HG03039 (cell line): ENCODE data around the gene NLRC5.
"Not testable (repeated sequence)": the region's sequence is repeated elsewhere in the genome, so short reads cannot be mapped to it uniquely, and the experiment has no call there.

Source experiments
- ATAC-seq: cut with Tn5 transposase; IDR thresholded peaks from one replicate; pipeline ENCODE4 v1.9.1; 2021; ENCODE audit warnings: mild to moderate bottlenecking, moderate library complexity; ENCODE audit not compliant: unreplicated experiment

The NLRC5 gene

DNA sequence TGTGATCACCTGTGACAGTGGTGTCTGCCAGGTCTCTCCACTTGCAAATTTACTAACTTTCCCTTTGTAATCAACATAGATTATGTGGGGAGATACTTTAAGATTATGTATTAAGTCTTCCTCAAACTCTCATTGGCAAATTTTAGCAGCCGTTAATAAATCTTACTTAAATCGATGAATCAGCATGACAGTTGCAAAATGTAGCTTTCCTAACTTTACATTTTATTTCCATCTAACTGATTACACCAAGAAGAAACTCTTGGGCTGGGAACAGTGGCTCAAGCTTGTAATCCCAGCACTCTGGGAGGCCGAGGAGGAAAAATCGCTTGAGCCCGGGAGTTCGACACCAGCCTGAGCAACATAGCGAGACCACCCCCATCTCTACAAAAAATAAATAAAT lies 79.7 kb downstream of the NLRC5 start:
- no peak for ATAC-seq

DNA sequence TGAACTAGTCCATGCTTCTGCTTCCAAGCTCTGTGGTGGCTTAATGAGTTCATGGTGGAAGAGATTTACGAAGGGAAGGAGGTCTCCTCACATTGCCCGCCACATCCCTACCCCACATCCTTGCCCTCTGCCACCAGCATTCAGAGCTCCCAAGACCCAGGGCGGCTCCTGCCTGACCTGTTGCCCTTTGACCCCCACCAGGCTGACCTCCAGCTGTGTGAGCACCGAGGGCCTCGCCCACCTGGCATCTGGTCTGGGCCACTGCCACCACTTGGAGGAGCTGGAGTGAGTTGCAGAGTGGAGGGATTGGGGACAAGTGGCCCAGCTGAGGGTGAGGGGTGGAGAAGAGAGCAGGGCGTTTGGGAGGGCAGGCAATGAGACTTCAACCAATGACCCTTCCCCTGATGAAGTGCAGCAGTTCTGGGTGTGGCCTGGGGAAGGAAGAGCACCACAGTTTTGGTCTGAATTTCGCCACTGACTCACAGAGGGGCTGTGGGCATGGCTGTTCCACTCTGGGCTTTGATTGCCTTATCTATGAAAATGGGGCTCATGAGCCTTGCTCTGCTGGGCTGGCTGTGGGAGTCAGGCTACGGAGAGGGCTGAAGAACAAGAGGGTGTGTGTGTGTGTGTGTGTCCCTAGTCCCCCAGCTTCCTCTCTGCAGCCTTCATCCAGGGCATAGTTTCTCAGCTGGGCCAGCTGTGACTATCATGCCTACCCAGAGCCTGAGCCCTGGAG lies 80.4 kb downstream of the NLRC5 start:
- ATAC-seq, result no peak

DNA sequence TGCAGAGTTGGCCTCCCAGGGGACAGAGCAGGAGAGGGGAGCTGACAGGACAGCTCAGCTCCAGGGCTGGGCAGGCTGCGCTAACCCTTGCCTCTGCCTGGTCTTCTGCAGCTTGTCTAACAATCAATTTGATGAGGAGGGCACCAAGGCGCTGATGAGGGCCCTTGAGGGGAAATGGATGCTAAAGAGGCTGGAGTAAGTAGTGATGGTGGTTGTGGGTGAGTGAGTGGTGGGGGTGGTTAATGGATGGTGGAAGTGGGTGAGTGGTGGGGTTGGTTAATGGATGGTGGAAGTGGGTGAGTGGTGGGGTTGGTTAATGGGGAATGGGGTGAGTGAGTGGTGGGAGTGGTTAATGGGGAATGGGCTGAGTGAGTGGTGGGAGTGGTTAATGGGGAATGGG lies 81.1 kb downstream of the NLRC5 start:
- no peak for ATAC-seq

DNA sequence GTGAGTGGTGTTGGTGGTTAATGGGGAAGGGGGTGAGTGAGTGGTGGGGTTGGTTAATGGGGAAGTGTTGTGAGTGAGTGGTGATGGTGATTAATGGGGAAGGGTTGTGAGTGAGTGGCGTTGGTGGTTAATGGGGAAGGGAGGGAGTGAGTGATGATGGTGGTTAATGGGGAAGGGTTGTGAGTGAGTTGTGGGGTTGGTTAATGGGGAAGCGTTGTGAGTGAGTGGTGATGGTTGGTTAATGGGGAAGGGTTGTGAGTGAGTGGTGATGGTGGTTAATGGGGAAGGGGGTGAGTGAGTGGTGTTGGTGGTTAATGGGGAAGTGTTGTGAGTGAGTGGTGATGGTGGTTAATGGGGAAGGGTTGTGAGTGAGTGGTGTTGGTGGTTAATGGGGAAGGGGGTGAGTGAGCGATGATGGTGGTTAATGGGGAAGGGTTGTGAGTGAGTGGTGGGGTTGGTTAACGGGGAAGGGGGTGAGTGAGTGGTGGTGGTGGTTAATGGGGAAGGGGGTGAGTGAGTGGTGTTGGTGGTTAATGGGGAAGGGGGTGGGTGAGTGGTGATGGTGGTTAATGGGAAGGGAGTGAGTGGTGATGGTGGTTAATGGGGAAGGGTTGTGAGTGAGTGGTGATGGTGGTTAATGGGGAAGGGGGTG lies 81.8 kb downstream of the NLRC5 start:
- ATAC-seq, result not testable (repeated sequence)

DNA sequence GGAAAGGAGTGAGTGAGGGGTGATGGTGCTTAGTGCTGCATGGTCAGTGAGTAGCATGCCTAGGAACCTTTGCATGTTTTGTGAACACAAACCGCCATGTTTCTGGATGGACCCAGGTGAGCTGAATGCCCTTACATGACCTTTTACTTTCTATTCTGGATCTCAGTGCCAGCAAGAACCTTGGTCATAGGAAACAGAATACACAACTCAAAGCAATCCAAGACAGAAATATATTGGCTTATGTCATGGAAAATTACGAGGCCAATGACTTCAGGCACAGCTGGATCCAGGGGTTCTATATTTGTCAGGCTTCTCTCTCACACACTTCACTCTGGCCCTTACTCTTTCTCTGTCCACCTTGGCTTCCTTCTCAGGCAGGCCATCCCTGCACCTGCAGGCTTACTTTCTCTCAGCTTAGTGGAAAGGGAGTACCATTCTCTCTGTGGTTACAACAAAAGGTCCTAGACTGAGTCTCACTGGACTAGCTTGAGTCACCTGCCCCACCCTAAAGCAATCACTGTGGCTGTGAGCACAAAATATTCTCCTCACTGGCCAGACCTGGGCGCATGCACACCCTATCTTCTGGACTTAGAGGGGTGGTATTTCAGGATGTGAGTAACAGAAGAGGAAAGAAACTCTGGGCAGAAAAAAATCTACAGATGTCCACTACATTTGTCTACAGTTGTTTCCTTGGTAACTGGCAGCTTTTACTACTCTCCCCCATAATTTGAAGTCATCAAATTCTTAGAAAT lies 82.7 kb downstream of the NLRC5 start:
- ATAC-seq, result no peak

DNA sequence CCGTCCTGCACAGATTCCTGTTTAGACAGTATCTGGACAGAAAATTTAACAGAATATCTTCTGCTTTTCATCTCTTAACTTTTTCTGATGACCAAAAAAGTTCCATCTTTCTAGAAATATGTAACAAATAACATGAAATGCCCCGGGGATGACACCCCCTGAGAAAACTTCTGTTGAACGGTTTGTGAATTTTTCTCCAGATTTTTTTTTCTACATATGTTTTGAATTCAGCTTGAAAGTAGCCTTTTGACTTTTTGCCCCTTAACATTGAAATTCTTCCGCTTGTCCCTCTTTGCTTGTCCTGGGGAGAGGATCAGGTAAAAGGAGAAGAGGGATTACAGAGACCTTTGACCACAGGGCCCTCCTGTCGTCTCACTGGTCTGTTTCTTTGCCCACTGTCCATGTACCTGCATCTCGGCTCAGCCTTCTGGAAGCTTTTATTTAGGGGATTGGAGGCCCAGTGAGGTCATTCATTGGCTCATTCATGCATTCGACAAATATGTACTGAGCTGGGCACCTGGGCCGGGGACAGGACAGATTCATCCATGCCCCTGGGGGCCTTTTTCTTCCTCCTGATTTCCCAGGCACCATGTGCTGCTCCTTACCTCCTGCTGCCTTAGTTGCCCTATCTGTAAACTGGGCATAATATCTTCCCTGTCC lies 83.4 kb downstream of the NLRC5 start:
- ATAC-seq, result no peak

DNA sequence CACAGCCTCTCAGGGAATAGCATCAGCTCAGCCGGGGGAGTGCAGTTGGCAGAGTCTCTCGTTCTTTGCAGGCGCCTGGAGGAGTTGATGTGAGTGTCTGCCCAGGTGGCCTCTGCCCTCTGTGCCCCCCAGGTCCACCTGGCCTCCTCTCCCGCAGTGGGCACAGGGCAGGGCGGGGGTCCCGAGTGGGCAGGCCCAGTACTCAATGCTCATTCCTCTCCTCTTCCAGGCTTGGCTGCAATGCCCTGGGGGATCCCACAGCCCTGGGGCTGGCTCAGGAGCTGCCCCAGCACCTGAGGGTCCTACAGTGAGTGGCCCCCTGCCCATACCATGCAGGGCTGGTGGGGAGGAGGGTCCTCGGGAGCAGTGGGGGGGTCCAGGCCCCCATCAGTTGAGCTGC lies 88.4 kb downstream of the NLRC5 start:
- ATAC-seq, result no peak

DNA sequence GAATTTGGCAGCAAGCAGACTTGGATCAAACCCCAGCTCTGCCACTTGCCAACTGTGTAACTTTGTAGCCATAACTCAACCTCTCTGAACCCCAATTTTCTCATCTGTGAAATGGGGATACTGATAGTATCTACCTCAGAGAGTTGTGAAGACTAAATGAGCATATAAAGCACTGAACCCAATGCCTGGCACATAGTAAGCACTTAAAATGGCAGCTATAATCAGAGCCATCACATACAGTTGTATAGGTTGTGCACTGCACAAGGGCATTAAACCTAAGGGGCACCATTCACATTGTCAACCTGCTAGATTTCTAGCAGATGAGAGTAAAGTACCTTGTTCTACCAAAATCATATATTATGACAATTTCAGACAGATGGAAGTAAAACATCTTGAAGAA lies 92.4 kb downstream of the NLRC5 start:
- no peak for ATAC-seq

DNA sequence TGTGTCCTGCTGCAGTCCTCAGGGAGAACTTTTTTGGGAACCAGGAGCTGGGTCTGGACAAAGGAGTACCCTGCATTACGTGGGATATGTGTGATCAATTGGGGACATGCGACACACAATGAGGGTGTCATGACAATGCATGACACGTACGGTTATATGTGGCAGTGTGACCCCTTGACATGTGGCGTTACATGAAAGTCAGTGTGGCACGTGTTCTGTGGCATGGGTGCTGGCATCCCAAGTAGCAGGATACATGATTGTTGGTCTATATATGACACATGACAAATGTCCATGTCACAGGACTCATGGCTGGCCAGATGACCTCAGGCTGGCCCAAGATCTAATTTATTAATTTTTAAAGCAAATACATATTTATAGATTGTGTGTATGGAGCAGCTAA lies 93.3 kb downstream of the NLRC5 start:
- ATAC-seq, result no peak

DNA sequence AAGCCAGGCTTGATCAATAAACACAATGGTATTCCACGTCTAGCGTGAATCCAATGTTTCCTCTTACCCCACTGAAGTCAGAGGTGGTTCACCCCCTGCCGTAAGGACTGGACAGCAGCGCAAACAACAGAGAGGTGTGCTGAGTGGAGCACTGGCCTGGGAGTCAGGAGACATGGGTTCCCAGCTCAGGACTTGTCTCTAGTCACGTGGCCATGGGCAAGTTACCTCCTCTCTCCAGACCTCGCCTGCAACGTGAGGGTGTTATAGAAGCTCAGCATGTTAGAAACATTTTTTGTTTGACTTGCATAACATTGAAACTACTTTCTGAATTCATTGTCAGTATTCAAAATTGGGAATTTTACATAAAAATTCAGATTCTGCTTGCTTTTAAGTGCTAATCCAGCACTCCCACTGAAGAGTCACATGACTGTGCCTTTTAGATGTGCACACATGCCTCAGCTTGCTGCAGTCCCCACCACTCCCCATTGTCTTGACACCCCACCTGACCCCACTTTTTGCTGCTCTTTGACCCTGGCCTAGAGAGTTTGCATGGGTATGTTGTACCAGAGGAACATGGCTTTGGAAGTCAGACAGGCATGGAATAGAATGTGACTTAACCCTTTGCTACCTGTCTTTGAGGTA lies 94.2 kb downstream of the NLRC5 start:
- no peak for ATAC-seq

DNA sequence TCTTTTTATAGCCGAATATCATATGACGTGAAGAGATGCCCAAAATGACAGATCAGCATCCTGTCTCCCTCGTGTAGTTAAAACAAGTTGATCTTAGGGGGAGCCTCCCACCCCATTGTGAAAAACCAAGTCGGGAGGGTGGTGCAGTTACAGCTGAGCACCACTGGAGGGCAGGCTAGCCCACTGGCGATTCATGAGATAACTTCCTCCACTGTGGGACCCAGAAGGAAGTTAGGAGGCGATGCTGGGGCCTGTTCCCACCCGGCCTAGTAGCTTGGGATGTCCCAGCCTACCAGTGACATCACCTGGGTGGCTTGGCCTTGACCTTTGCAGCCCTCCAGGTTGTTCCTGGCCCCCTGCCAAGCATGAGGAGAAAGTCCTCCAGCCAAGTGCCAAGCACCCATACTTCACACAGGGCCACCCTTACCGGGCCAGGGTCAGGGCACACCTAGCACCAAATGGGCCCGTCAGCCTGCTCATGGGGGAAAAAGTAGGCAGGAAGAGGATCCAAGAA lies 95.0 kb downstream of the NLRC5 start:
- no peak for ATAC-seq

DNA sequence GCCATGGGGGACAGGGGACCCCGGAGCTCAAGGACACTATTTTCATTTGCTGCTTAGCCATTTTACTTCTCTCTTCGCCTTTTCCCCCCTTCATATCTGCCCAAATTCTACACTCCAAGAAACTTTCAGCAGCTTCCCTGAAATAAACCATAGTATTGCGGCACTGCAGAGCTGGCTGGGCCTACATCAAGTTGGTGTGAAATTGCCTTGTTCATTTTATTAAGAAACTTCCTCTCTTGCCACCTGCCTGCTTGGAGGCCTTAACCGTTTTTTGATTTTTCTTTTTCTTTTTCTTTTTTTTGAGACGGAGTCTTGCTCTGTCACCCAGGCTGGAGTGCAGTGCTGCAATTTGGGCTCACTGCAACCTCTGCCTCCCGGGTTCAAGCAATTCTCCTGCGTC lies 95.6 kb downstream of the NLRC5 start:
- no peak for ATAC-seq

DNA sequence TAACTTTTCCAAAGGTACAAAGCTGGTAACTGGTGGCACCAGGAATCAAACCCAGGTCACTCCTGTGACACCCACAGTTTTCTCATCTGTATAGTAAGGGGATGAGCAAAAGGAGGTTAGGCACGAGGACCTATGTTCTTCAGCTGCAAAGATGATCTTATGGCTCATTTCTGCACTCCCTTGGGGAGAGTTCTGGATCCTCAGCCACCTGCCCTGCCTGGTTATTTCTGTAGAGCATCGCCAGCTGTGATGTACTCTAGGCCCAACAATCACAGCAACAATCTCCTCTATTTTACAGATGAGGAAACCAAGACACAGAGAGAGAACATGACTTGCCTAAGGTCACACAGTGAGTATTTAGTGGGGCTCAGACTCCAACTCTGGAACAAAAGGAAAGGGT lies 97.6 kb downstream of the NLRC5 start:
- ATAC-seq, result no peak

DNA sequence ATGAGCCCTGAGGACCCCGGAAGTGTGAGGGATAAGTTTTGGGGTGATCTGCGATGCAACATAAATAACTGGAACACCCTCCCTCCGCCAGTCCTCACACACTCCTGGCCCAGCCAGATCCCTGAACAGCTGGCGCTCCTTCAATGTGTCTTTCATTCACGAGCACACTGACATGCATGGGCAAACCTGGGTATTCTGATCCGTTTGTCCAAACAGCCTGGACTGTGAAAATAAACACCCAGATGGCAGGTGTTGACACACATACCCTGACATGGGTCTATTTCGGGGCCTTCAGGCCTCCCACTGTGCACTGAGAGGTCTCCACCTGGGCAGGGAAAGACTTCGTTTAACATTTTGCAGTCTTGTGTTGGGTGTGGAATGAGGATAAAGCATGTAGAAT lies 100.0 kb downstream of the NLRC5 start:
- no peak for ATAC-seq

DNA sequence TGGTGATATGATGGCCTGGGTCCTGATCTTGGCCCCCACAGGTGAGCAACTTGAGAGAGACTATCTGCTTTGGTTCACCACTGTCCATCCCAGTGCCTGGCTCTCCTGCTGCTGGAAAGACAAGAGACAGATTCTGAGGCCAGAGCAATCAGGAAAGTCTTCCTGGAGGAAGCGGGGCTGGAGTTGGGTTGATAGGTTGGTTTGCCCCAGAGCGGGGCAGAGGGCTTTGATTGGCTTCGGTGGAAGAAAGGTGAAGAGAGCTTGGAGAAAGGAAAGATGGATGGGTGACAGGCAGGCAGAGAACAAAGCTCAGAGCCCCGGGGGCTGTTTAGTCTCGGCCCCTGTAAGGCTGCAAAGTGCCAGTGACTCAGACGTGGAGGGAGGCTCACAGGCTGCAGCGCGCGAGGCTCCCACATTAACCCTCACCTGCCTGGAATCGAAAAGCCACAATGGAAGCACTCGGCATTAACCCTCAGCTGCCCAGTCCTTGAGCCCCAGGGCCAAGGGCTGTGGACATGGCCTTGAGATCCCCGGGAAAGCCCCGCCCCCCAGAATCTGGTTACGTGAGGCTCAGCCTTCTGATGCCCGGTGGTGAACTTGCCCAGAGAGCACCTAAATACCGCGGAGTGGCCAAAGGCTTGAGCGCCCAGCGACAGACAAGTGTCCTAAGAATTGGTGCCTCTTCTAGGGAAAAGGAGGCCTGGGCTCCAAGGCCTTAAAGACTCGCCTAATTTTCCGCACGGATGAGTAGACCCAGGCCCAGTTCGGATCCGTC lies 102.0 kb downstream of the NLRC5 start:
- no peak for ATAC-seq

DNA sequence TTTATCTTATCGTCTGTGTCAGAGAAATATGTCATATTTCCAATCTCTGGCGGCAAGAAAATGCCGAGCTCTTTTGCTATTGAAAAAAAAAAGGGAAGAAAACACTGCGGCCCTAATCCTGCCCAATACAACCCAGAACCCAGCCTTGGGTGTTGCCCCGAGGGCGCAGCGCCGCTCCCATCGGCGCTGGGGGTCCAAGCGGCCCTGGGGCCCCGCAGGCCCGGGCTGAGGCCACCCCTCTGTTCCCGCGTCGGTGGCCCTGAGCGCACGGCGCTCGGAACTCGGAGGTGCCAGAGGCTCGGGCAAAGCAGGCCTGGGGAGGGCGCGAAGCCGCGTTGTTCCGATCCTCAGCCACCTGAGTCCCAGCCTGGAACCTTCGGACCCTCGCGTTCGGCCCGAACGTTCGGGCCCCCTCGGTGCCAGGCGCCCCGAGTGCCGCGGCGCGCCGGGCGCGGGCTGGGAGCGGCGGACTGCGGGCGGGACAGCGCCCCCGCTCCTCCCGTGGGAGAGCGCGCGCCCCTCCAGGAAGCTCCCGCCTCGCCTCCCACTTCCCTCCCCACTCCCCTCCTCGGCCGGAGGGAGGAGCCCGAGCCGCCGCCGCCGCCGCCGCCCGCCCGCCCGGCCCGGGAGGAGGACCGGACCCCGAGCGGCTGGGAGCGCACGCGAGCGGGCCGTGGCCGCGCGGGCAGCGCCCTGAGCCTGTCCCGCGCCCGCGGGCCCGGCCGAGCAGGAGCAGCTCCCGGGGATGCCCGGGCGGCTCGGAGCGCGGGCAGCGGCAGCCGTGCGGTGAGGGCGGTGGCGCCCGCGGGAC lies 102.8 kb downstream of the NLRC5 start, which contains the start of gene CPNE2:
TSS of gene CPNE2 (plus strand) at position 609 of the 811 bp plus-strand sequence. CDS start 18,160 bp downstream, outside the sequence.
- ATAC-seq, result no peak

DNA sequence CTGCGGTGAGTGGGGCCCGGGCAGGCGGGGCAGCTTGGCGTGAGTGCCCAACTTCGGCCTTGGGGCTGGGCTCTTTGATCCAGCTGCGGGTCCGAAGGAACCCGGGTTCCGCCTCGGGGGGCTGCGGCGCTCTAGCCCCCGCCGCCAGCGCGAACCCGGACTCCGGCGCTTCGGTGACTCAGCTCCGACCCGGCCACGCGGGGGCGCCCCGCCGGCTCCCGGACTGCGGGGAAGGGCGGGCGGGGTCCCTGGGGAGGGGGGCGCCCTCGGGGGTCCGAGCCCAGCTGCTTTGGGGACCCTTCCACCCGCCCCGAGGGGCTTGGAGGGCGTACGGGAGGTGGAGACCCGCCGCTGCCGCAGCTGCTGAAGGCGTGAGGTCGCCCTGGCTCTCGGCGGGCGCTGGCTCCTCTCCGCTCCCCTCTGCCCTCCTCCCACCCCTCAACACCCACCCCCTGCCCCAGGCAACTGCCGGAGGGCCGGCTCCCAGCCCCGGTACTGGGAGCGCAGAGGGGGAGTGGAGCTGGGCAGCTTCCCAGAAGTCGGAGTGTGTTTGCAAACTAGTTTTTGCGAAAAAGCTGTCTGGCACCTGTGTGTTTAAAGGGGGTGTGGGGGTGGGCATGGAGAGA lies 103.5 kb downstream of the NLRC5 start:
- ATAC-seq, result no peak

DNA sequence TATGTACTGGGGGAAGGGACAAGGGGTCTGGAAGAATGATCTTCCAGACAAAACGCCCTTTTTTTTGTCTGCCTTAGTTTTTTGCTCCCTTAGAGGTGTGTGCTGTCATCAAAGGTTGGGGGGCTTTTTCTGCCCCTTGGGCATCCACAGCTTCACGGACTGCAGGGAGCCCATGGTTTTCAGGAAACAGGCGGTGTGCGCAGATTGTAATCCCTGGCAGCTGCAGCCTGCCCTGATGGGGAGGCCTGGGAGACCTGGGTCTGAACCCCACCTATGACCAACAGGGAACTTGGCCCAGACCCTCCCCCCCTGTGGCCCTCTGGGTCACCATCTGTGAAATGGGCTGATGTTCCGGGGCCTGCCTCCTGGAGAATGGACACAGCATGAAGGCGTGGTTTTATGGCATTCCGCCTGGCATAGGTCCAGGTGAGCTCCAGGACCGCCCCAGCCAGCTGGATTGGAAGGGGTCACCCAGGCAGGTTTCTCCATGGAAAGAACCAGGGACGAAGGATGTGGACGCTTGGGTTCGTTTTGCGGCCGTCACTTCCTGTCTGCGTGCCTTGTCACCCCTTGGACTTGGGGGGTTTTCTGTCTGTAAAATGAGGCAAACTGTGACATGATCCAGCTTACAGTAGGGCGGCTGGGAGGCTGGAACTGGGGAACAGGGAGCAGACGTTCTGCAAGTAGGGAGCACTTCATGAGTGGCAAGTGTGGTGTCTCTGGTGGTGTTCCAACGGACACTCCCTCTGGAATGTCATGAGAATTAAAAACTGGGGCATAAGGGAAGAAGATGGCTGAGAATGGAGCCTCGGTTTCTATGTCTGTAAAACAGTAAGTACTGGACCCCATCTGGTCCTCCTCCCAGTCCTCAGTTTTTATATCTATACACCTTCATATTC lies 104.6 kb downstream of the NLRC5 start:
- no peak for ATAC-seq
